ENCODE results near the gene FUS.
"Not testable (repeated sequence)": the region's sequence is repeated elsewhere in the genome, so short reads cannot be mapped to it uniquely, and the experiment has no call there.

The FUS gene

DNA sequence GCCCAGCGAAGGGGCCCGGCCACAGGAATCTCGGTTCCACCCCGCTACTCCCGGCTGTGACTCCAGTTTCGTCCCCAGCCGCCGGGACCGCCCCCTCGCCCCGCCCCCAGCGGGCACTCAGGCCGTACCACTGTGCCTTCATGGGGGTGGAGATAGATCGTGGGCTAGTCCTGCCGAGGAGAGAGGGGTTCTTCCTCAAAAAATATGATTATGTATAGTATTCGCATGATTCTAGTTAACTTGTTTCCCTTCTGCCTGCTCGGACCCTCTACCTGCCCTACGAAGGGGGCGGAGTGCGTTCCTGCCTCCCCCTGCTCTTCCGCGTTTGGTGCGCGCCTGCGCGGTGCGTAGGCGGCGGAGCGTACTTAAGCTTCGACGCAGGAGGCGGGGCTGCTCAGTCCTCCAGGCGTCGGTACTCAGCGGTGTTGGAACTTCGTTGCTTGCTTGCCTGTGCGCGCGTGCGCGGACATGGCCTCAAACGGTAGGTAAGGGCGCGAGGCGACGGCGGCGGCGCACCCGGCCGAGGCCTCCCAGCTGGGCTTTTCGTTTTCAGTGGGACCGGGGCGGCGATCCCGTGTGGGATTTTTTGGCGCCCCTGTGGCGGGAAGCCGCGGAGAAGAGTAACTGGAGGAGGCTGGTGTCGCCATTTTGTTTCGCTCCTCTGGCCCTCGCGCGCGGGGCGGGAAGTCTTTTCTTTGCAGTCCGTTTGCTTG, at the start of gene FUS:
Gene FUS (plus strand): TSS at position 393 of the 713 bp plus-strand sequence. CDS start 76 bp downstream, at position 469.
- DNase-seq (ENCODE audit: low read depth in 2 of 2): peak; percentile 84 to 86

DNA sequence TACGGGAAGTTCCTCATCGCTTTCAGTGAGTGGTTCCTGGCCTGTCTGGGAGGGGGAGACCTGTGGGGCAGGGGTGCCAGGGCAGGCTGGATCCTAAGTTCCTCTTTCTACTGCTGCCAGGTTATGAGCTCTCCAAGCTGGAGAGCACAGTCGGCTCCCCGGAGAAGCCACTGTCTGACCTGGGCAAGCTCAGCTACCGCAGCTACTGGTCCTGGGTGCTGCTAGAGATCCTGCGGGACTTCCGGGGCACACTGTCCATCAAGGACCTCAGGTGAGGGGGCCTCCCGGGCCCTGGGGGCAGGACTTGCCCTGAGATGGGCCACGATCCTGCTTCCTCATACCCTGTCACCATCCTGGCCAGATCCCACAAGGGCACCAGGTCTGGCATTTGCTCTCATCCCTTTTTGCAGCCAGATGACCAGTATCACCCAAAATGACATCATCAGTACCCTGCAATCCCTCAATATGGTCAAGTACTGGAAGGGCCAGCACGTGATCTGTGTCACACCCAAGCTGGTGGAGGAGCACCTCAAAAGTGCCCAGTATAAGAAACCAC, 49.5 kb upstream of the FUS start:
- no peak for DNase-seq (ENCODE audit: low read depth in 2 of 2)

DNA sequence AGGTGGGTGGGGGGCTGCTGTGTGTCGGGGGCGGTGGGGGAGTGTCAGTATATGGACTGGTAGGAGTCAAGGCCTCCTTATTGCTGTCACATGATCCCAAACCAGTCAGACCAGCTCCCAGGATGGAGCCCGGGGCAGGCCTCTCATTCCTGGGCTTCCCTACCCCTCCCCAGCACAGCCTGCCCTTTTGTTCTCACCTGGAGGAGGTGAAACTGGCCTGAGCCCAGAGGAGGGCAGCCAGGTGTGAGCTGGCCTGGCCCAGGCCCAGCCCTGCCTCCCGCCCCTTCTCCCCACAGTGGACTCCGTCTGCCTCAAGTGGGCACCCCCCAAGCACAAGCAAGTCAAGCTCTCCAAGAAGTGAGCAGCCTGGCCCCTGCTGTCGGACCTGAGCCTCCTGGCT, 49.0 kb upstream of the FUS start:
- no peak for DNase-seq (ENCODE audit: low read depth in 2 of 2)

DNA sequence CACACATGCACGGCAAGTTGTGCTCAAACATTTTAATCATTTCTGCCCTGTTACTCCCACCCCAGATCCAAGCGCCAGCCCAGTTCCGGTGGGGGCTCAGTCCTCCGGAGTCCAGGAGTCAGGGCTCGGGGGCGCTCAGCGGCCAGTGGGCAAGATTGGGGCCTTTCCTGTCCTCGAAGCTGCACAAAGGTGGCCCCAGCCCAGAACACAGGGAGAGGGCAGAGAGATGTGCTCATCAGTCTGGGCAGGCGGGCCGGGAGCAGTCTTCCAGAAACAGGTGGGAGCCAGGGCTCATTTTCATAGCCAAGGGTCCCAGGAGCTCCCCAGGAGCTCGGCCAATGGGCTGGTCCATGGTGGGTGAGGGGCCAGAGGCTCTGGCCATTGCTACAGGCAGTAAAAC, 48.5 kb upstream of the FUS start:
- DNase-seq (ENCODE audit: low read depth in 2 of 2): no peak

DNA sequence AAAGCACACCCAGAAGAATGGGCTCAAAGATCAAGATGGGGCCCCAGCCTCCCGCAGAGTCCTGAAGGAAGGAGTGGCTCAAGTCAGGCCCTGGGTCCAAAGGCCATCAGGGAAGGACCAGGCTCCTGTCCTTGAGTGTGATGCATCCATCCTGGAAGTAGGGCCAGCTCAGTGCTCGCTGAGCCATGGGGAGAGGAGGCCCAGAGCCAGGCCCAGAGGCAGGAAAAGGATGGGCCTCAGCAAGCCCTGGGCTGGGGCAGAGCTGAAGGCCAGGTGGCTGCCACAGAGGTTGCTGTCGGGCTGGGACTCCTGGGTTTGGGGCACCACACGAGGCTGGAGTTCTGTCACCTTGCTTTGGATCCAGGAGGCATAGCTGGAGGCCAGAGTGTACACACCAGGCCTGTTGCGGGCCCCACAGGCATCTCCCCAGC, 48.1 kb upstream of the FUS start:
- DNase-seq (ENCODE audit: low read depth in 2 of 2): no peak

DNA sequence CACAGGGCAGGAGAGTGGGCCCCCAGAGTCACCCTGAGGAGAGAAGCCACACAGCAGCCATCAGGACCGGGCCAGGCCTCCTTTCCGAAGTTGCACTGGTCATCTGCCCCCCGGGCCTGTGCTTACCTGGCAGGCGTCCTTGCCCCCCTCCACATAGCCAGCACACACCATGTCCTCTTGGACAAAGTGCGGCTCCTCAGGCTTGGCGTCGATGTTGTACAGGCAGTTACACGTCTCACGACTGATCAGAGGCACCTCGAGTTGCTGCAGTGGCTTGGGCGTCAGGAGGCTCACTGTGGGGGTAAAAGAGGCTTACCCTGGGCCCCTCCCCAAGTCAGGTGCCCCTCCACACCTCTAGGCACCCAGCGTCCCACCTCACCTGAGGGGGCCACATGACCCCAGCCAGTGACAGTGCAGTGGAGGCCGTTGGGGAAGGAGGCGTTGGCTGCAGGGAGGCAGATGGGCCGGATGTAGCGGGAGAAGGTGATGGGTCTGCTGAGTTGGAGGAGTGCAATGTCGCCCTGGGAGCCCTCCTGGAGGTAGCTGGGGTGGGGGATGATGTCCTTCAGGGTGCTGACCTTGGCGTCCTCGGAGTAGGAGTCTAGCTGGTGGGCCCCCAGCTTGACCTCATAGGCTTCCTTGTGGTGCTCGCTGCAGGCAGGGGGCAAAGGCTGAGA, 47.5 kb upstream of the FUS start:
- DNase-seq (ENCODE audit: low read depth in 2 of 2): no peak

DNA sequence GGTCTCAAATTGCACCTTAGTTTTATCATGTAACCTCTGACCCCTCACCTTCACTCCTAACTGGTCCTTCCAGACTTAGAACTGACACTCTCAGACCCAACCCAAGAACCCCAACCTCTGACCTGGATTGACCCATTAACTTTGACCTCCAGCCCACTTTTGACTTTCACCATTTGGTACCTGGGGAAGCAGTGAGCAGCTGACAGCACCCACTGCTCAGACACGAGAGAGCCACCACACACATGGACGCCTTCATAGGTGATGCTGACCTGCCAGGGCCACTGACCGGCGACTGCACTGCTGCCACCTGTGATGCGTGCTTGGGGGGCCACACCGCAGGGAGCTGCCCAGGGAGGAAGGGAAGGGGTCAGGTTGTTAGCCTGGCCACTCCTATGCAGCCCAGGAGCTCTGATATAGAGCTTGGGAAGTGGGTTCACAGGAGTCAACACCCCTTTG, 46.9 kb upstream of the FUS start:
- DNase-seq (ENCODE audit: low read depth in 2 of 2): no peak

DNA sequence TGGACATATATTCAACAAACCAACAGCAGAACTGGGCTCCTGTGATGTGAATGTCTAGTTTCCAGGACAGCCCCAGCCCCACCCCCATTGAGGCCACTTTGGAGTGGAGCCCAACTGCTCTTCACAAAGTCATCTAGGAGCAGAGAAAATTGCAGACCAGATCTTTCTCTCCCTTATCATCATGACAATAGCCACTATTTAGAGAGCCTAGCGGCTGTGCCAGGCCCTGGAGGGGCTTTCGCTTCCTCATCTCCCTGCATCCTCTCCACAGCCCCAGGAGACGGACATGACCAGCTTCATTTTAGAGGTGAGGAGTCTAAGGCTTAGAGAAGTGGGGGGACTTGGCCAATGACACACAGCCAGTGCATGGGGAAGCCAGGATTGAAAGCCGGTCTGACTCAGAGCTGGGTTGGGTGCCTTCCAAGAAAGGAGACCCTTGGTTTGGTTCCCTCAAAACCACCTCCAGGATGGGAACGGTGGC, 45.8 kb upstream of the FUS start:
- DNase-seq (ENCODE audit: low read depth in 2 of 2): no peak

DNA sequence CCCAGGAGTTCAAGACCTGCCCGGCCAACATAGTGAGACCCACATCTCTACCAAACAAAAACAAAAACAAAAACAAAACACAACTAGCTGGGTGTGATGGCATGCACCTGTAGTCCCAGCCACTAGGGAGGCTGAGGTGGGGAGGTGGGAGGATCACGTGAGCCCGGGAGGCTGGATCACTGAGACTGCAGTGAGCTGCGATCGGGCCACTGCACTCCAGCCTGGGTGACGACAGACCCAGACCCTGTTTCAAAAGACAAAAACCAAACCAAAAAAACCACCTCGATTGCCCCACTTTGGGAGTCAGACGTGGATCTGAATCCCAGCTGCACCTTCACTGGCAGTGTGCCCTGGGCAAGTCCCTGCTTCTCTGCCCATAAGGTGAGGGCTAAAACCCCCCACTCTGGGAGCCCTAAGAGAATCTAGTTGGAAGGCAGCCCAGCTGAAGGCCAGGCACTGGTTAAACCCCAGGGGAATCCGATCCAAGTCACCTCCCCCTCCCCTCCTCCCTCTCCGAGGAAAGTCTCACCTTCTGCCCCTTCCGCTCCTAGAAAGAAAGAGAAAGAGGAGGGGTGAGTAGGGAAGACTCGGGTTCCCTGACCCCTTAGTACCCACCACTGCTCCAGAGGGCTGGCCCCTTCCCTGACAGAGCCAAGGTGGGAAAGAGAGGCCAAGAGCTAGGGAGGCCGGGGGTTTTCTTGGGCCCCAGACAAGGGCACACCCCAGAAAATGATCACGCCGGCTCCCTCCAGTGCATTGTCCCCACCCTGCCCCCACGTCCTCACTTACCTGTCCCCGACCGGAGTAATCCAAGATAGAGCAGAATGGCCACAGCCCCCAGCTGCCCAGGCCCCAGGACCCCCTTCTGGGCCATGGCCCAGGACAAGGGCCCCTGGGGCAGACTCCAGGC, 45.1 kb upstream of the FUS start:
- DNase-seq (ENCODE audit: low read depth in 2 of 2): no peak

DNA sequence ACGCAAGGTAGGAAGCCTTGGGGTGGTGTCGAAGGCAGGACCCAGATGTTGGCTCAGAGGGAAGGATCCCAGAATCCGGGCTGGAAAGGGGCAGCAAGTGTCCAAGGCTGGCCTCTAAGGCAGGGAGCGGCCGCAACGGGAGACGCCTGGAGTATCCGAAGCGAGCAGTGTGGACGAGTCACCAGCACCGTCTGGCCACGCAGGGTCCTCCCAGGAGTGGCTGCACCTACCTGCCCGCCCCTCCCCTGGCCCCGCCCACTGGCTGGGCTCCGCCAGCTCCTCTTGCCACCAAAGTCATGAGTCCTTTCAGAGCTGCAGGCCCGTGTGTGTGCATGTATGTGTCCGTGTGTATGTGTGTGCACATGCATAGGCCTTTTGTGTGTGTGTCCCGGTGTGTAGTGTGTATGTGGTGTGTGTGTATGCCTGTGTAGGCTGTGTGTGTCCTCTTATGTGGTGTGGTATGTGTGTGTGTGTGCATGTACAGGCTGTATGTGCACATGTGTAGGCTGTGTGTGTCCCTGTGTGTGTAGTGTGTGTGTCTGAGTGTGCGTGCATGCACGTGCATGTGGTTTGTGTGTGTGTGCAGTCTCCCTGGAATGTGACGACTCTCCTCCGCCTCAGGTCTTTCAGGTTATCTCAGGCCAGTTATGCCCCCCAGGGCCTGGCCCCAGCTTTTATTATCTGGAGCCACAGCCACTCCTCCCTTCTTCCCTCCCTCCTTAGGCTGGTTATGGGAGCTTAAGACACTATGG, 44.2 kb upstream of the FUS start, which contains the start of gene PRSS8:
Gene PRSS8 (minus strand): TSS at position 193 of the 752 bp plus-strand sequence. CDS start 229 bp downstream, outside the sequence.
- no peak for DNase-seq (ENCODE audit: low read depth in 2 of 2)

DNA sequence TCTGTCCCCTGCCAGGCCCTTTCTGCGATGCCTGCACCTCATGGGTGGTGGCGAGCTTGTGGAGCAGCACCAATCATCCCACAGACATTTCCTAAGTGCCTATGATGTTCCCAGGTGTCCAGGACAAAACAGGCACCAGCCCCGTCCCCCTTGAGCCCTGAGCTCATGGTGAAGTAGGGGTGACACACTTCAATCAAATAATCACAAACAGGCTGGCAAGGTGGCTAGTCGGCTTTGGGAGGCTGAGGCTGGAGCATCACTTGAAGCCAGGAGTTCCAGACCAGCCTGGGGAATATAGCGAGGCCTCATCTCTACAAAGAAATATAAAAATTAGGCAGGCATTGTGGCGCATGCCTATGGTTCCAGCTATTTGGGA, 43.7 kb upstream of the FUS start:
- DNase-seq (ENCODE audit: low read depth in 2 of 2): no peak

DNA sequence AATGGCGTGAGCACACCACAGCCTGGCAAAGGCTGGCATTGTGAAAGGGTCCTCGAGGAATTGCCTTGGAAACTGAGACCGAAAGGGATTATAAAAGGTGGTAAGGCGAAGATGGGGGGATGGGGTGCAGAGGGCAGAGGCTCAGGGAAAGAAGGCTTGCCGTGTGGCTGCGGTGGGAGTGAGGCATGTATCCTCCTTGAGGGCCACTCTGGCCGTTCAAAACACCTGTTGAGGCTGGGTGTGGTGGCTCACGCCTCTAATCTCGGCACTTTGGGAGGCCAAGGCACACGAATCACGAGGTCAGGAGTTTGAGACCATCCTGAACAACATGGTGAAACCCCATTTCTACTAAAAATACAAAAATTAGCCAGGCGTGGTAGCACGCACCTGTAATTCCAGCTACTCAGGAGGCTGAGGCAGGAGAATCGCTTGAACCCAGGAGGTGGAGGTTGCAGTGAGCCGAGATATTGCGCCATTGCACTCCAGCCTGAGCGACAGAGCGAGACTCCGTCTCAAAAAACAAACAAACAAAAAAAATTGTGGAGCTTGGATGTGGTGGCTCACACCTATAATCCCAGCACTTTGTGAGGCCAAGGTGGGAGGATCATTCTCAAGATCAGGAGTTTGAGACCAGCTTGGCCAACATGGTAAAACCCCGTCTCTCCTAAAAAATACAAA, 43.0 kb upstream of the FUS start:
- not testable (repeated sequence) for DNase-seq (ENCODE audit: low read depth in 2 of 2)

DNA sequence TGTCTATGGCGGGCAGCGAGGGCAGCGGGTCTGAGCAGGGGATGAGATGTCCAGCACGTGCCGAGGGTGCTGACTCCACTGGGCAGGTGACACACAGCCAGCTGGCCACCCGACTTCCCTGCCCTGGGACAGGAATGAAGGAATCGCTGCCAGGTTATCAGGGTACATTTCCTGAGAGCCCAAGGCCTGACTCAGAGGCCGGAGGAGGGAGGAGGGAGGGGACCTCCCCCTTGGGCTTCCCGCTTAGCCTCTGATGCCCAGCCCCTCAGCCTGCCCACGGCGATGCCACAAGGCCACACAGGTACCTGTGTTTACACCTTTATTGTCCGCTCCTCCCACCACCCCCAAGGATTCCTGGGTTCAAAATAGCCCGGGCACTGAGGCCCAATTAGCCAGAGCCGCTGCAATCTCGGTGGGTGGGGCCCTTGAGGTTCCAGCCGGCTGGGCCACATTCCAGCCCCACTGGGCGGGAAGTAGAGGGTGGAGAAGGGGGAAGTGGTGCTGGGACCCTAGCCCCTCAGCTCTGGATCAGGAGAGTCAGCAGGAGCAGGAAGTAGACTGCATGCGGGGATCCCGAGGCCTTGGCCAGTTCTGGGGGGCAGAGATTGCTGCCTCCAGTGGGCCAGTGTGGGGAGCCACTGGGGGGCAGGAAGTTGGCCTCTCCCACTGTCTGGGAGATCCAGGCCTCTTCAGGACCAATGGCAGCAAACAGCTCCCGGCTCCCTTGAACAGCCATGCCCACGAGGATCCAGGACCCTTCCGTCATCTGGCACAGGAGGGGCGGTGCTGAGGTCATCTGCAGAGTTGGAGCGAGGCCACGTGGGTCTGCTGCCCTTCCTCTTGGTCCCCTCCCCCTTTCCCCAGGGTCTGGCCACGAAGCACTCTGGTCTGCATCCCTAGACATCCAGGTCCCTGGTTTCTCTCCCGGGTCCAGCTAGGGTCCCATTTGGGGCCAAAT, 41.0 kb upstream of the FUS start:
- DNase-seq (ENCODE audit: low read depth in 2 of 2): no peak

DNA sequence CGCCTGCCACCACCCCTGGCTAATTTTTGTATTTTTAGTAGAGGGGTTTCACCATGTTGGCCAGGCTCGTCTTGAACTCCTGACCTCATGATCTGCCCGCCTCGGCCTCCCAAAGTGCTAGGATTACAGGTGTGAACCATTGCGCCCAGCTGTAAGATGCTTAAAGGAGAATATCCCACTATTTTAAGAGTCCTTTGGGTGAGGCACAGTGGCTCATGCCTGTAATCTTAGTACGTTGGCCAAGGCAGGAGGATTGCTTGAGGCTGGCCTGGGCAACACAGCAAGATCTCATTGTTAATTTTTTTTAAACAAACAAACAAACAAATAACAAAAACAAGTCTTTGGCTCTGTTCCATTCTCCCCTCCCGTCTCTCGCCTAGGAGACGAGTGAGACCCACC, 38.9 kb upstream of the FUS start:
- not testable (repeated sequence) for DNase-seq (ENCODE audit: low read depth in 2 of 2)

DNA sequence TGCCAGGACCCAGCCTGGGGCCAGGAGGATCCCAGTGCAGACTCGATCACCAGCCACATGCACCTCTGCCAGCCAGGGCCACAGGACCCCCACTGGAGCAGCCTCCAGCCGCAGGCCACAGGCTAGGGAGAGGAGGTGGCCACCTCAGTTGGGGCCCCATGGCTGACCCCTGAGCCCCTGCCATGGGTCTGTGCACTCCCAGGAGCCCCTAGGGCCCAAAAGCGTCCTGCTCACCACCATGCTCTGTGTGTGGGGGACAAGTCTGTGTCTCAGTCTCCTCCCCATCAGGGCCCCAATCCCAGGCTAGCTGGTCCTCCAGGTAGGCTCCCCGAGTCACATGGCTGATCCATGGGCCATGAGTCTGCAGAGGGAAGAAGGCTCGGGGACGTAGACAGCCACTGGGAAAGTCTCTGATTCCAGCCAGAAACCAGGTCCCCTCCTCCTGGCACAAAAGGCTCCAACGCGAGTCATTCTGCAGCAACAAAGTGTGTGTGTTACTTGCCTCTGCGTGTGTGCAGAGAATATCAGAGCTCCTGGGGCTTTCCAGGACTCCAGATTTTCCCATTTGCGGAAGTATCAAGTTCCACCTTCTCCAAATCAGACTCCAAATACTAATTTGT, 38.3 kb upstream of the FUS start:
- no peak for DNase-seq (ENCODE audit: low read depth in 2 of 2)

DNA sequence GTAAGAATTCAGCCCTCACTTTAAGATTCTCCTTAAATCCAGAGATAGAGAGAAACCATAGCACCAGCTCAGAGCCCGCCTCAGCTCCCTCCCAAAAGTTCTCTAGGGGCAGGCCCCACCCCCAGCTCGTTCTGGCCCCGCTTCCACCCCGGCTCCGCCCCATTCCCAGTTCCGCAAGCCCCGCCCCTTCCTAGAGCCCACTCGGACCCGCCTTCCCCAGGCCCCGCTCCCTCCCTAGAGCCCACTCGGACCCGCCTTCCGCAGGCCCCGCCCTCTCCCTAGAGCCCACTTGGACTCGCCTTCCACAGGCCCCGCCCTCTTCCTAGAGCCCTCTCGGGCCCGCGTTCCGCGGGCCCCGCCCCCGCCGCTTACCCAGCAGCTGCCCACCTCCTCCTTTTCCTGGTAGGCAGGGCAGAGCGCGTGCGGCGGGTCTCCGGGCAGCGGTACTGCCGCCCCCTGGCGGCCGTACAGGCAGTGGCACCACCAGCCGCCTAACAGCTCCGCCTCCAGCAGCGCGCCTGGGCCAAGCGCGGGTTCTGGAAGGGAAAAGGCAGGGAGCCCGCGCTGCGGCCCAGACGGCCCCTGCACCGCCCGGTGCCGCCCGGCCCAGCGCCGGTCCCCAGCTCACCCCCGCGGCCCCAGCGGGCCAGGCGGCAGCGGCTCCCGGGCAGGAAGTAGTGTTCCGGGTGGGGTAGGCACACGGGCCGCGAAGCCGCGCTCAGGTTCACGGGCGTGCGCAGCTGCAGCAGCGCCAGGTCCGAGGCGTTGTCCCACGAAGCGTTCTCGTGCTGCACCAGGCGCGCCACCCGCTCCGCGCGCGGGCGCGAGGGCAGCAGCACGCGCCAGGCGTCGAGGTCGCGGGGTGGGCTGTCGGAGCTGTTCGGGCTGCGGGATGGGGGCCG, 37.6 kb upstream of the FUS start:
- peak; percentile 91 to 93 for DNase-seq (ENCODE audit: low read depth in 2 of 2)

DNA sequence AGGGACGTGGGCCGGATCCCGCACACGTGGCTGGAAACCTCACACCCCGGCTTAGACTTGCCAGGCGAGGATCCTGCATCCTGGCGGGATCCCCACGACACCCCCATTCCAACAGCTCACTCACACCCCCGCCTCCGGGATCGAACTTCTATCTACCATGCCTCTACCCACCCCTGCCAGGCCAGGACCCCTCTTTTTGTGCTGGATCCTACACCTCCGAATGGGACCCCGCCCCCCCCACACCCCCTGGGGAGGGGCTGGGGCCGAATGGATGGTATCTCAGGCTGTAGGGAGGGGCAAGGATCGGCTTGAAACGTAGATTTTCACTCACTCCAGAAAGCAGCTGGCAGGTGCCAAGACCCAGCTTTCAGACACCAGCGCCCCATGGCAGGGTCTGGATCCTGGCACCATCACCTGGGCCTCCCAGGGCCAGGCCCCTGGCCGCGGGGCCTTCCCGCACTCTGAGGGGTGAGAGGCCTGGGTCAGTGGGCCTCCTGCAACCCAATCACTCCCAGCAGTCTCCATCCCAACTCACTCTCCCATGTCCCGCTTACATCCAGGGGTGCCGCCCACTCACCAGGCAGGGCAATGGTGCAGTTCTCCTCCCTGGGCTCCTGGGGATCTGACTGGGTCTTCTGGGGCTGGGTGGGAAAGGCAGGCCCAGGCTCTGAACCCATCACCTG, 36.8 kb upstream of the FUS start:
- DNase-seq (ENCODE audit: low read depth in 2 of 2): no peak

Data from stimulated activated CD8-positive, alpha-beta memory T cell treated with anti-CD3 and anti-CD28 coated beads, Interleukin-7, amount 100 ng/mL, for 1 hour (primary cell).